Measurements from ENCODE around the gene BZW2. TPM values are rescaled to one million over a fixed set of nuclear protein-coding genes. Genes with fewer than 3 reads are reported as not detected.

Gene BZW2
- total RNA-seq, 1 experiment from 2014 or later = 131 TPM

DNA sequence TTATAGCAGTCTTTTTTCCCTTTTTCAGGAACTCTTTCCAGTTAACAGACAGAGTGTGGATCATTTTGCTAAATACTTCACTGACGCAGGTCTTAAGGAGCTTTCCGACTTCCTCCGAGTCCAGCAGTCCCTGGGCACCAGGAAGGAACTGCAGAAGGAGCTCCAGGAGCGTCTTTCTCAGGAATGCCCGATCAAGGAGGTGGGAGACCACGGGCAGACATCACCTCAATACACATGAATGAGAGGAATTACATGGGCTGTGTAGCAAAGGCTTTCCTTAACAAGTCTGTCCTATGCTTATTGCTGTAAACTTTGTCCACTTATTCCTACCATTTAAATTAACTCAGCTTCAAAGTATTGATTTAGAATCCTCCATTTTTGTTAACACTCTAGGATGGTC lies 48.8 kb downstream of the BZW2 start:
- in situ Hi-C loops (cut with HindIII; ENCODE audit: low pct_unique_long_range_greater_than_20kb, low sequenced_read_pairs) = no loop called here
- no peak for DNase-seq (ENCODE audit: low read depth, low spot score)

DNA sequence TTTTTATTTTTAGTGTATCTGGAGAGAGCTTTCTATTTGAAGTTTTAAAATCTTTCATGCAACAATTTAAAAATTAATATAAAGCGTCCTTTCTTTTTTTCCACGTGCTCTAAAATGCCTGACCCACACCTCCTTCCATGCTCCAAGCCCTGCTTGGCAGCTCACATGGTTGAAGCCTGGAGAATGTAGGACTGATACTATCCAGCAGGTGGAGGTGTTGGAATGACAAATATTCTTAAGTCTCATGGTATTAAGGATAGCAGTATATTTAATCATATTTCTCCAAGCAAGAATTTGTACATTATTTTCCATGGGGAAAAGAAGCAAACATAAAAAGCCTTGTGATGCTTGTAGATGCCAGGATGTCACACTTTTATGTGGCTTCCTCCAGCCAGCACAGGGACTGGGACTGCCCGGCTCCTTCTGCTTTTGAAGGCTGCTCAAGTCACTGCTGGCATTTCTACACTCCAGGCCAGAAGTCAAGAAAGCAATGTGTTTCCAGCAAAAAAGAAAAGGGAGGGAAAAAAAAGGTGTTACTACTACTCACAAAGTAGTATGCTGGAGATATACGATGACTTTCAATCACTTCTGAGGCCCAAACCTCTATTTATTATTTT lies 49.7 kb downstream of the BZW2 start:
- in situ Hi-C loops (cut with HindIII; ENCODE audit: low pct_unique_long_range_greater_than_20kb, low sequenced_read_pairs) = no loop called here
- peak; percentile 87 for DNase-seq (ENCODE audit: low read depth, low spot score)

GRCh38 chr7:16697507-16698199 lies 51.7 kb downstream of the BZW2 start:
- in situ Hi-C loops (cut with HindIII; ENCODE audit: low pct_unique_long_range_greater_than_20kb, low sequenced_read_pairs) = no loop called here
- no peak for DNase-seq (ENCODE audit: low read depth, low spot score)

DNA sequence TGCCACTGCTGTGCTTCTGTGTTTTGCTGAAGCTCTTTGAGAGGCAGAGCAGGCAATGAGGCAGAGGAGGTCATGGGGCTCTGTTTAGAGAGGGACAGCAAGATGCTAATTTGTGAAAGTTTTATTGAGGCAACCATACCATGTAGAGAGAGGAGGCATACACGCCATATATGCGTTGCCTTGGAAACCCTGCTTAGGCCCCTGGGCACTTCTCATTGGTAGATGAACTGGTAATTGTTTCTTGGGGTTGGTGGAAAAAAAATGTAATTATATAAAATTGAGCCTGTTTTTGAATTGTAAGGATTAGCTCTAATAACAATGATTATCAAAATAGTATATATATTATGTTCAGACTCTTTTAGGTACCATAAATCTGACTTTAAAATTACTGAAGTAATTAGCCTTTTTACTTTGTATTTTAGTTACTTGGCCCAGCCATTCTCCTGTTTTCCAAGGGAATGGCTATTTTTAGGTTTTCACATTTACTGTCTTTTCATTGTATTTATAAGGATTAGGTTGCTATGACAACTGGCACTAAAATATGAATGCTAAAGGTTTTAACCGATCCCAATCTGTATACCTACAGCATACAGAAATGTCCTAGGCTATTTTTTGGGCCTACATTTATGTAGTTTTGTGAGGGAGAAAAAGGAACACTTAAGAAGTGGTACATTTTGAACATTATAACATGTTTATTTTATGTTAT lies 52.4 kb downstream of the BZW2 start:
- DNase-seq (ENCODE audit: low read depth, low spot score) = no peak
- in situ Hi-C loops (cut with HindIII; ENCODE audit: low pct_unique_long_range_greater_than_20kb, low sequenced_read_pairs) = no loop called here

- DNase-seq (ENCODE audit: low read depth, low spot score) = peak; percentile 36
- in situ Hi-C loops (cut with HindIII; ENCODE audit: low pct_unique_long_range_greater_than_20kb, low sequenced_read_pairs) = no loop called here
These were observed 56.5 kb downstream of the BZW2 start for GRCh38 chr7:16702441-16702840.

GRCh38 chr7:16708511-16708910 lies 62.5 kb downstream of the BZW2 start:
- no peak for DNase-seq (ENCODE audit: low read depth, low spot score)
- in situ Hi-C loops (cut with HindIII; ENCODE audit: low pct_unique_long_range_greater_than_20kb, low sequenced_read_pairs) = no loop called here

- DNase-seq (ENCODE audit: low read depth, low spot score) = no peak
- in situ Hi-C loops (cut with HindIII; ENCODE audit: low pct_unique_long_range_greater_than_20kb, low sequenced_read_pairs) = no loop called here
These were observed 63.0 kb downstream of the BZW2 start for GRCh38 chr7:16708980-16709379.

- DNase-seq (ENCODE audit: low read depth, low spot score) = no peak
- in situ Hi-C loops (cut with HindIII; ENCODE audit: low pct_unique_long_range_greater_than_20kb, low sequenced_read_pairs) = no loop called here
These were observed 64.7 kb downstream of the BZW2 start for GRCh38 chr7:16710651-16711050.

DNA sequence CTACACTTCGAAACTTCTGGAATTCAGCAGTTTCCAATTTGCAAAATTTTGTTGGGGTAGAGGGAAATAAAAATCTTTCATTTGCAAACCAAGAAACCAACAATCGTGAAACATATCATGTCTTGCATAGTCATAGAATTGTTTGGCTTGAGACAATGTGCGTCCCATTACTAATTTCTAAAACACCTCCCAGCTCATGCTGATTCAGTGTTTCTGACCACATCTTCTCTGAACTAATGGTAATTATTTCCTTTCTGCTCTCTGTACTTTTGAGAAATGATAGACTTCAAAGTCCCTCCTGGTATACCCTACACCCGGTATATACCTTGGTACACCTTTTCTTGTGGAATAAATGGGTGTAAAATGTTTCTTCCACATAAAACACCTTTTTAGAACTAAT lies 65.7 kb downstream of the BZW2 start:
- in situ Hi-C loops (cut with HindIII; ENCODE audit: low pct_unique_long_range_greater_than_20kb, low sequenced_read_pairs) = no loop called here
- DNase-seq (ENCODE audit: low read depth, low spot score) = no peak

DNA sequence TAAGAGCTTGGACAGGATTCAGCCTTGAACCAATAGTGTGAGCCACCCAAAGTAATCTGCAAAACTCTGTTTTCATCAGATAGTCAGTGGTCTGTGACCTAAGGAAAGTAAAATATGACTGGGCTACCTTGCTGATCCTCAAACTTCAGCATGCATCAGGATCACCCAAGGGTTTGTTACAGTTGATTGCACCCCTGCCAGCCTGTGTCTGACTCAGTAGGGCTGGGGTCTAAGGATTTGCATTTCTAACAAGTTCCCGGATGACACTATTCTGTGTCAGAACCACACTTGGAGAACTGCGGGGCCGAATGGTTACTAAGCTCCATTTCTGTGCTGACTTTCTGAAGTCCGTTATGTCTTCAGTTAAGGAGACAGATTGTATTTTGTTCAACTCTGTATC lies 66.9 kb downstream of the BZW2 start:
- no peak for DNase-seq (ENCODE audit: low read depth, low spot score)
- in situ Hi-C loops (cut with HindIII; ENCODE audit: low pct_unique_long_range_greater_than_20kb, low sequenced_read_pairs) = no loop called here

DNA sequence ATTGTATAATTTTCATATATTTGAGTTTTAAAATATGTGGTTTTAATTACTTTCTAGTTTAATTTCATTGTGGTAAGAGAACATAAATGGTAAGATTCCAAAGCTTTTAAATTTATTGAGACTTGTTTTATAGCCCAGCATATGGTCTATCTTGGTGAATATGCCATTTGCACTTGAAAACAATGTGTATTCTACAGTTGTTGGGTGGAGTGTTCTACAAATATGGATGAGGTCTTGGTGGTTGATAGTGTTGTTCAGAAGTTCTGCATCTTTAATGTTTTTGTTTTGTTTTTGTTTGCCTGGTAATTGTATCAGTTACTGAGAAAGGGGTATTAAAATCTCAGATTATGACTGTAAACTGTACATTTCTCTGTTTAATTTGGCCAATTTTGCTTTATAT lies 69.9 kb downstream of the BZW2 start:
- DNase-seq (ENCODE audit: low read depth, low spot score) = no peak
- in situ Hi-C loops (cut with HindIII; ENCODE audit: low pct_unique_long_range_greater_than_20kb, low sequenced_read_pairs) = no loop called here

- in situ Hi-C loops (cut with HindIII; ENCODE audit: low pct_unique_long_range_greater_than_20kb, low sequenced_read_pairs) = no loop called here
- no peak for DNase-seq (ENCODE audit: low read depth, low spot score)
These were observed 72.2 kb downstream of the BZW2 start for GRCh38 chr7:16718111-16718656.

DNA sequence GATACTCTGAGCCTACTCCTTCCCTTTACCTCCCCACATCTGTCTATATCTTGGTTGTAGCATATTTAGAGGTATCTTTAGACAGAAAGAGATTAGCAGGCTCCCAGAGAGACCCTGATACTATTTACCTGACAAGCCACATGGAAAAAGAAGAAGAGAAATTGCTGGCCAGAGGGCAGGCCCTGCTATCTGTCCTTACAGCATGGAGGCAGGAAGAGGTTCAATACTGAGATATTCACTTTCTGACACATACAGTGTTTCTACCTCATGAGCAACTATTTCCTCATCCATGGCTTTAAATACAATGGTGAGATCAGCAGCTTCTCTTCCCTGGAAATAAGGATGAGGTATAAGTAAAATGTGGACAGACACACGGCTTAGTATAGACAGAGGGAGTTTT lies 73.7 kb downstream of the BZW2 start:
- no peak for DNase-seq (ENCODE audit: low read depth, low spot score)
- in situ Hi-C loops (cut with HindIII; ENCODE audit: low pct_unique_long_range_greater_than_20kb, low sequenced_read_pairs) = no loop called here

DNA sequence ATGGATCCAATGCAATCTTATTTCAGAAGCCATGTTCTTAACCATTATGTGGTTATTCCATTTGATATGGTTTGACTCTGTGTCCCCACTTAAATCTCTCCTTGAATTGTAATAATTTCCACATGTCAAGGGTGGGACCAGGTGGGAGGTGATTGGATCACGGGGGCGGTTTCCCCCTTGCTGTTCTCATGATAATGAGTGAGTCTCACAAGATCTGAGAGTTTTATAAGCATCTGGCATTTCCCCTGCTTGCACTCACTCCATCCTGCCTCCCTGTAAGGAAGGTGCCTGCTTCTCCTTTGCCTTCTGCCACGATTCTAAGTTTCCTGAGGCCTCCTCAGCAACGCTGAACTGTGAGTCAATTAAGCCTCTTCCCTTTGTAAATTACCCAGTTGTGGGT lies 75.6 kb downstream of the BZW2 start:
- in situ Hi-C loops (cut with HindIII; ENCODE audit: low pct_unique_long_range_greater_than_20kb, low sequenced_read_pairs) = no loop called here
- DNase-seq (ENCODE audit: low read depth, low spot score) = no peak

GRCh38 chr7:16724344-16724743 lies 78.4 kb downstream of the BZW2 start:
- in situ Hi-C loops (cut with HindIII; ENCODE audit: low pct_unique_long_range_greater_than_20kb, low sequenced_read_pairs) = no loop called here
- DNase-seq (ENCODE audit: low read depth, low spot score) = no peak

DNA sequence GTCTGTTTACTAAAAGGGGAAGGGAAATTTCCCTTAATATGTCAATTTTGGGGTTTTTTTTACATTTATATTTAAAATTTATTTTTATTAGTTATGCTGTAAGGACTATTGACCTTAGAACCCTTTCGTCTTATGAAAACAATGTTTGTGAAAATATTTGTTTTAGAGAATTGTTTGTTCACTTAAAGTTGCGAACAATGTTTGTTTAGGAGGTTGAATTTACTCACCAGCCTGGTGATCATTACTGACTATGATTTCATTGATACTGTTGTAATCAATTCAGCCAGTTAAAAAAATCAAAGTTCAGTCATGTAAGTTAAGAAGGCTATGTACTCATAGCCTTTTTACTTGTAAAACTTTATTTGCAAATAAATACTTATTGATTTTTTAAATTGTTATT lies 80.2 kb downstream of the BZW2 start:
- DNase-seq (ENCODE audit: low read depth, low spot score) = no peak
- in situ Hi-C loops (cut with HindIII; ENCODE audit: low pct_unique_long_range_greater_than_20kb, low sequenced_read_pairs) = no loop called here

GRCh38 chr7:16727736-16728135 lies 81.8 kb downstream of the BZW2 start:
- in situ Hi-C loops (cut with HindIII; ENCODE audit: low pct_unique_long_range_greater_than_20kb, low sequenced_read_pairs) = no loop called here
- peak; percentile 83 for DNase-seq (ENCODE audit: low read depth, low spot score)

DNA sequence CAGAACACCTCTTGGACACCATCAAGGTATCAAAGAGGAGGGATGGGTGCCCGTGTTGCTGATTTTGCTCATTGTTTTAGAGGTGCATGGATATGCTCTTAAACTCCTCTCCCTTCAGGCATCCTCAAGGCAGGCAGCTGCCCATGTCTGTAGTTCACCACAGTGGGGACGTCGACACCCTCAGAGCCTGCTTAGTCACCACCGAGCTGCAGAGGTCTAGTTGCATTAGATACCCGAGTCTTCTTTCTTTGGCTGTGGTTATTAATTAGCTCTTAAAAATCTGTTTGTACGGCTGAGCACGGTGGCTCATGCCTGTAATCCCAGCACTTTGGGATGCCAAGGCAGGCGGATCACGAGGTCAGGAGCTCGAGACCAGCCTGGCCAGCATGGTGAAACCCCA lies 82.8 kb downstream of the BZW2 start:
- DNase-seq (ENCODE audit: low read depth, low spot score) = no peak
- in situ Hi-C loops (cut with HindIII; ENCODE audit: low pct_unique_long_range_greater_than_20kb, low sequenced_read_pairs) = no loop called here

- no peak for DNase-seq (ENCODE audit: low read depth, low spot score)
- in situ Hi-C loops (cut with HindIII; ENCODE audit: low pct_unique_long_range_greater_than_20kb, low sequenced_read_pairs) = no loop called here
These were observed 83.6 kb downstream of the BZW2 start for GRCh38 chr7:16729541-16729940.

All from SK-MEL-5 (cell line).